Measurements from ENCODE around the gene CRLF2.
"Not testable (repeated sequence)": the region's sequence is repeated elsewhere in the genome, so short reads cannot be mapped to it uniquely, and the experiment has no call there.

- TF ChIP-seq CTCF, POLR2A (IDR thresholded peaks at IDR 0.05): not testable (repeated sequence)
Observed at GRCh38 chrX:1176531-1177320, 35.7 kb downstream of the CRLF2 start.
